Upper lobe of left lung (tissue), 4 donors: ENCODE measurements around the gene C1orf159.

Experiments
- EP300 ChIP-seq, 4 donors: sonication (generic); formaldehyde crosslinking; IDR thresholded peaks; one replicate each; pipeline ENCODE4 v1.5.1; 2017; ENCODE audit warnings: antibody characterized with exemption in 4 of 4, control low read depth in 2 of 4
- POLR2A ChIP-seq, 4 donors: fragments of 450-650 bp; IDR thresholded peaks; one replicate each; pipeline ENCODE4 v1.5.1; 2016 to 2017; ENCODE audit warnings: antibody characterized with exemption in 4 of 4, mild to moderate bottlenecking in 2 of 4

- TF ChIP-seq EP300 (IDR thresholded peaks at IDR 0.05), result no peak
- TF ChIP-seq POLR2A (IDR thresholded peaks at IDR 0.05), result no peak
Measured at GRCh38 chr1:1148569-1148968, 32.7 kb upstream of the C1orf159 start.
